Karpas-422 (cell line): ENCODE data around the gene RIMOC1. TPM values are rescaled to one million over a fixed set of nuclear protein-coding genes. Genes with fewer than 3 reads are reported as not detected.

Experiments
- DNase-seq: peaks from one replicate; pipeline ENCODE4 v3.0.0-alpha.2; 2015
- H2AFZ ChIP-seq: fragments of 200-600 bp; sonication (generic); 2 replicates; pipeline ENCODE4 v1.6.1; 2014; ENCODE audit warnings: antibody characterized with exemption, low read length, mixed read lengths
- H3K27ac ChIP-seq: fragments of 200-600 bp; sonication (generic); 2 replicates; pipeline ENCODE4 v1.5.1; 2014; ENCODE audit warnings: mild to moderate bottlenecking, low read length, moderate library complexity
- H3K27me3 ChIP-seq: fragments of 200-600 bp; sonication (generic); 2 replicates; pipeline ENCODE4 v1.6.1; 2014; ENCODE audit warnings: low read length, mixed read lengths
- H3K36me3 ChIP-seq: fragments of 200-600 bp; sonication (generic); 2 replicates; pipeline ENCODE4 v1.6.1; 2014; ENCODE audit warnings: low read length, mixed read lengths; ENCODE audit not compliant: insufficient read depth
- H3K4me1 ChIP-seq: fragments of 200-600 bp; sonication (generic); 2 replicates; pipeline ENCODE4 v1.6.1; 2014; ENCODE audit warnings: mild to moderate bottlenecking, low read length, mixed read lengths
- H3K4me2 ChIP-seq: fragments of 200-600 bp; sonication (generic); 2 replicates; pipeline ENCODE4 v1.6.1; 2014; ENCODE audit warnings: low read length, low read depth, mild to moderate bottlenecking; ENCODE audit not compliant: poor library complexity, severe bottlenecking
- H3K4me3 ChIP-seq: fragments of 200-600 bp; sonication (generic); 2 replicates; pipeline ENCODE4 v1.5.1; 2014; ENCODE audit warnings: mild to moderate bottlenecking, antibody characterized with exemption, low read length, mixed read lengths
- H3K79me2 ChIP-seq: fragments of 200-600 bp; sonication (generic); 2 replicates; pipeline ENCODE4 v1.6.1; 2014; ENCODE audit warnings: mild to moderate bottlenecking, low read length, mixed read lengths
- H3K9ac ChIP-seq: fragments of 200-600 bp; sonication (generic); 2 replicates; pipeline ENCODE4 v1.6.0; 2014; ENCODE audit warnings: low read length
- H3K9me2 ChIP-seq: fragments of 200-600 bp; sonication (generic), shearing (Covaris generic); replicated peaks from 2 replicates; pipeline ENCODE4 v1.6.0; 2014; ENCODE audit warnings: mild to moderate bottlenecking, low read length, moderate library complexity; ENCODE audit not compliant: insufficient read depth
- H3K9me3 ChIP-seq: fragments of 300-700, 200-600 bp; sonication (generic); 2 replicates; pipeline ENCODE4 v1.6.1; 2014; ENCODE audit warnings: low read length, mixed read lengths
- H4K20me1 ChIP-seq: fragments of 200-600 bp; sonication (generic); 2 replicates; pipeline ENCODE4 v1.6.1; 2014; ENCODE audit warnings: mild to moderate bottlenecking, antibody characterized with exemption, low read length, low read depth; ENCODE audit not compliant: insufficient read depth
- total RNA-seq: library from RNA; depleted of rRNA; stranded (reverse); fragments of >200 nt; shearing (Covaris generic); gene quantifications from 2 replicates; pipeline ENCODE4 v1.2.3, GENCODE V29; 2014; ENCODE audit warnings: low replicate concordance

RIMOC1 gene
- total RNA-seq, 1 experiment from 2014 or later, result 42.9 TPM

- no peak for DNase-seq
- no peak overlapping the region for H3K4me2 ChIP-seq
- H3K9me3 ChIP-seq, result peaks cover 3% of the 10 kb centered on the region; the same call in 1 of the 2 replicates
- no peak overlapping the region for H2AFZ ChIP-seq
- no peak overlapping the region for H3K9ac ChIP-seq
- no peak overlapping the region for H3K4me3 ChIP-seq
- H3K4me1 ChIP-seq, result no peaks in the 10 kb centered on the region
- no peaks in the 10 kb centered on the region for H3K36me3 ChIP-seq
- H3K27ac ChIP-seq, result no peak overlapping the region
- no peaks in the 10 kb centered on the region for H3K27me3 ChIP-seq
- no peaks in the 10 kb centered on the region for H3K9me2 ChIP-seq
- no peaks in the 10 kb centered on the region for H3K79me2 ChIP-seq
- H4K20me1 ChIP-seq, result no peaks in the 10 kb centered on the region
Observed at GRCh38 chr5:41882765-41883164, 21.4 kb upstream of the RIMOC1 start.

GRCh38 chr5:41883243-41883642, 20.9 kb upstream of the RIMOC1 start:
- Histone ChIP-seq H3K4me3 (no peak overlapping the region), H3K9me3 (peaks cover 3% of the 10 kb centered on the region; the same call in 1 of the 2 replicates), H3K9ac (no peak overlapping the region), H3K9me2 (no peaks in the 10 kb centered on the region), H3K4me2 (no peak overlapping the region), H3K36me3 (no peaks in the 10 kb centered on the region), H4K20me1 (no peaks in the 10 kb centered on the region), H3K79me2 (no peaks in the 10 kb centered on the region), H3K27ac (no peak overlapping the region), H3K27me3 (no peaks in the 10 kb centered on the region), H3K4me1 (no peaks in the 10 kb centered on the region), H2AFZ (no peak overlapping the region)
- no peak for DNase-seq

DNA sequence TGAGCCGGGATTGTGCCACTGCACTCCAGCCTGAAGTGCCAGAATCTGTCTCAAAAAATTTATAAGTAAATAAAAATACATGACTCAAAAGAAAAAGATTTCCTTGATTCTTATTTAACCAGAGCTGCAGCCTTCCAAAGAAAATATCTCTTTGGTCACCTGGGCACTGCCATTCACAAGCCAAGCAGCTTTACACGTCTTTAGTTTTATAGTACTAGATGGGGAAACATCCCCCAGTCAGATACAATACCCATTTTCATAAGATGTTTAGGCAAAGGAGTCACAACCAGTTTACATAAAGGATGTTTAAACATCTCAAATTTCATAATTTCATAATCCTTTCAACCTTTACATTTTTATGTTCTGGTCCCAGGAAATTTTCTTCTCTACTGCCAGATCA, 20.2 kb upstream of the RIMOC1 start:
- H2AFZ ChIP-seq, result no peak overlapping the region
- no peaks in the 10 kb centered on the region for H3K9me2 ChIP-seq
- H3K27me3 ChIP-seq, result no peaks in the 10 kb centered on the region
- DNase-seq, result no peak
- H3K4me1 ChIP-seq, result no peaks in the 10 kb centered on the region
- H3K9me3 ChIP-seq, result peaks cover 3% of the 10 kb centered on the region; the same call in 1 of the 2 replicates
- no peak overlapping the region for H3K27ac ChIP-seq
- H3K4me3 ChIP-seq, result no peak overlapping the region
- H3K9ac ChIP-seq, result no peak overlapping the region
- no peaks in the 10 kb centered on the region for H3K36me3 ChIP-seq
- H3K4me2 ChIP-seq, result no peak overlapping the region
- H4K20me1 ChIP-seq, result no peaks in the 10 kb centered on the region
- H3K79me2 ChIP-seq, result no peaks in the 10 kb centered on the region

- no peak overlapping the region for H2AFZ ChIP-seq
- H3K36me3 ChIP-seq, result no peaks in the 10 kb centered on the region
- H3K27me3 ChIP-seq, result no peaks in the 10 kb centered on the region
Observed at GRCh38 chr5:41885286-41885685, 18.9 kb upstream of the RIMOC1 start.

DNA sequence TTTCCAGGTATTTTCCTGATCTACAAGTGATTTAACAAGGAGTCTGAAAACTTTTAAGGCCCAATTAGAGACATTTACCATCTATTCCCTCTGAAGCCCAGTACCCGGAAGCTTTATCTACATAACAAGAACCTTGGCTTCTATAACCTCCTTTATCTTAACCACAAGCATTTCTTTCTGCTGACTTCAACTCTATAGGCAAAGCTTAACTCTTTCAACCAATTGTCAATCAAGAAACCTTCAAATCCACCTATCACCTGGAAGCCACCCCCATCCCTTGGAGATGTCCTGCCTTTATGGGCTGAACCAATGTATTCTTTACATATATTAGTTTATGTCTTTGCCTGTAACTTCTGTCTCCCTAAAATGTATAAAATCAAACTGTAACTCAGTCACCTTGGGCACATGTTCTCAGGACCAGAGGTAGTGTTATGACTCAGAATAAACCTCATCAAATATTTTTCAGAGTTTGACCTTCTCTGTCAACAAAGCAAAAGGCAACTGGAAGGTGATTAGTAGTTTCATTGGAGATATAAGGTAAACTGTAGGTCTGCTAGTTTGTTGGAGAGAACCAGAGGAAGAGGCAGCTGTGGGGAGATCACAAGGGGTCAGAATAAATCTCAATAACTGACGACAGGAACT, 13.0 kb upstream of the RIMOC1 start:
- H4K20me1 ChIP-seq, result no peaks in the 10 kb centered on the region
- no peak overlapping the region for H2AFZ ChIP-seq
- no peak overlapping the region for H3K4me3 ChIP-seq
- no peaks in the 10 kb centered on the region for H3K36me3 ChIP-seq
- no peaks in the 10 kb centered on the region for H3K9me3 ChIP-seq
- no peak overlapping the region for H3K9ac ChIP-seq
- no peaks in the 10 kb centered on the region for H3K4me1 ChIP-seq
- H3K79me2 ChIP-seq, result no peaks in the 10 kb centered on the region
- DNase-seq, result no peak
- H3K4me2 ChIP-seq, result no peak overlapping the region
- no peak overlapping the region for H3K27ac ChIP-seq
- H3K27me3 ChIP-seq, result no peaks in the 10 kb centered on the region
- no peaks in the 10 kb centered on the region for H3K9me2 ChIP-seq

More at GRCh38 chr5:41885286-41885685, 18.9 kb upstream of the RIMOC1 start:
- Histone ChIP-seq H3K27ac (no peak overlapping the region), H3K9me2 (no peaks in the 10 kb centered on the region), H4K20me1 (no peaks in the 10 kb centered on the region), H3K9me3 (peaks cover 3% of the 10 kb centered on the region; the same call in 1 of the 2 replicates), H3K79me2 (no peaks in the 10 kb centered on the region), H3K4me3 (no peak overlapping the region), H3K4me2 (no peak overlapping the region), H3K9ac (no peak overlapping the region), H3K4me1 (no peaks in the 10 kb centered on the region)
- no peak for DNase-seq

- DNase-seq, result no peak
- H3K9ac ChIP-seq, result no peak overlapping the region
- H3K9me2 ChIP-seq, result no peaks in the 10 kb centered on the region
- H4K20me1 ChIP-seq, result no peaks in the 10 kb centered on the region
- no peak overlapping the region for H2AFZ ChIP-seq
- H3K79me2 ChIP-seq, result no peaks in the 10 kb centered on the region
- no peak overlapping the region for H3K4me2 ChIP-seq
- no peak overlapping the region for H3K27ac ChIP-seq
- no peaks in the 10 kb centered on the region for H3K9me3 ChIP-seq
- no peaks in the 10 kb centered on the region for H3K27me3 ChIP-seq
- no peaks in the 10 kb centered on the region for H3K4me1 ChIP-seq
- H3K36me3 ChIP-seq, result no peaks in the 10 kb centered on the region
- no peak overlapping the region for H3K4me3 ChIP-seq
Observed at GRCh38 chr5:41892031-41892430, 12.1 kb upstream of the RIMOC1 start.

- H3K9me3 ChIP-seq, result no peaks in the 10 kb centered on the region
- H3K79me2 ChIP-seq, result no peaks in the 10 kb centered on the region
- no peaks in the 10 kb centered on the region for H3K36me3 ChIP-seq
- no peak overlapping the region for H2AFZ ChIP-seq
- DNase-seq, result no peak
- no peak overlapping the region for H3K4me3 ChIP-seq
- no peak overlapping the region for H3K9ac ChIP-seq
- no peaks in the 10 kb centered on the region for H3K9me2 ChIP-seq
- H3K4me2 ChIP-seq, result no peak overlapping the region
- no peaks in the 10 kb centered on the region for H3K4me1 ChIP-seq
- no peak overlapping the region for H3K27ac ChIP-seq
- no peaks in the 10 kb centered on the region for H3K27me3 ChIP-seq
- no peaks in the 10 kb centered on the region for H4K20me1 ChIP-seq
Observed at GRCh38 chr5:41893074-41893851, 10.9 kb upstream of the RIMOC1 start.

DNA sequence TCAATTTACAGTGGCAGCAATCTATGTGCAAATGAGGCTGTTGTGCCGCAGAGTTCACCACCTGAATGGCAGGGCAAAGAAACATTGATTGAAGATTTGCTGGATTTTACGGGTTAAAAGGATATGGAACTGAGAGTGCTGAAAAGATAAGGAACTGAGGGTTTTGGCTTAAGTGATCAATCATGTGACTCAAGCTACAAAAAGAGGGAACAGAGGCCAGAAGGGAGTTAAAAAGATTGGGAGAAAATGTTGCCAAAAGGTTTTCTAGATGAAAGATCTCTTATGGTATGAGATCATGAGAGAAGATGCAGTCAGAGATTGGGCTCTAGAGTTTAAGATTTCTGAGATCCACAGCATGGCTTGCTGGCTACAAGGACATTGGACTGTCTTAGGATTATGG, 7.9 kb upstream of the RIMOC1 start:
- Histone ChIP-seq H3K27ac (no peak overlapping the region), H3K79me2 (no peaks in the 10 kb centered on the region), H3K9me2 (no peaks in the 10 kb centered on the region), H3K4me3 (no peak overlapping the region), H3K27me3 (no peaks in the 10 kb centered on the region), H3K4me1 (no peaks in the 10 kb centered on the region), H3K4me2 (no peak overlapping the region), H2AFZ (no peak overlapping the region), H3K9ac (no peak overlapping the region), H3K9me3 (no peaks in the 10 kb centered on the region), H4K20me1 (no peaks in the 10 kb centered on the region), H3K36me3 (no peaks in the 10 kb centered on the region)
- DNase-seq, result no peak
